Left renal pelvis (tissue), 4 donors: ENCODE results near the gene SLU7. TPM values are rescaled to one million over a fixed set of nuclear protein-coding genes. Genes with fewer than 3 reads are reported as not detected.

ENCODE experiments used
- DNase-seq, 4 donors: peaks; one replicate each; pipeline ENCODE4 v3.0.0-alpha.2; 2013; ENCODE audit warnings: low read depth in 4 of 4, low spot score in 3 of 4
- polyA plus RNA-seq, 4 donors: library from polyadenylated mRNA; unstranded; fragments of 120-200 nt; gene quantifications; one replicate each; pipeline ENCODE4 v1.2.1, GENCODE V29; 2013; ENCODE audit not compliant: insufficient read length in 4 of 4

SLU7 gene
- polyA plus RNA-seq, 4 donors, result 44.8 to 69.2 (median 65.6) TPM

DNA sequence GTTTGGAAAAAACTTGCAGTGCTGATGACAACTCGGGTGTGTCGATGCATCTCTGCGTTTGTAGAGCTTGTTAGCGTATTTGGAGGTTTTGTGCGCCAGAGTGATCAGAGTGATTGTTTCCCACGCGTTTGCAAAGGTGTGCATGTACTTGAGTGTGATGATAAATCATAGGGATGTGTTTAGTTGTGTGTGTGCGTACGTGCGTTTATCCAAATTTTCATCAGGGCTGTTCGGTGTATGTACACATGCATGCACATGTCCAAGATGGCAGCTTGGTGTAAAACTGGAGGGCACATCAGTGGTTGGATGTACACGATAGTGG is 48.2 kb downstream of the SLU7 start:
- no peak for DNase-seq

DNA sequence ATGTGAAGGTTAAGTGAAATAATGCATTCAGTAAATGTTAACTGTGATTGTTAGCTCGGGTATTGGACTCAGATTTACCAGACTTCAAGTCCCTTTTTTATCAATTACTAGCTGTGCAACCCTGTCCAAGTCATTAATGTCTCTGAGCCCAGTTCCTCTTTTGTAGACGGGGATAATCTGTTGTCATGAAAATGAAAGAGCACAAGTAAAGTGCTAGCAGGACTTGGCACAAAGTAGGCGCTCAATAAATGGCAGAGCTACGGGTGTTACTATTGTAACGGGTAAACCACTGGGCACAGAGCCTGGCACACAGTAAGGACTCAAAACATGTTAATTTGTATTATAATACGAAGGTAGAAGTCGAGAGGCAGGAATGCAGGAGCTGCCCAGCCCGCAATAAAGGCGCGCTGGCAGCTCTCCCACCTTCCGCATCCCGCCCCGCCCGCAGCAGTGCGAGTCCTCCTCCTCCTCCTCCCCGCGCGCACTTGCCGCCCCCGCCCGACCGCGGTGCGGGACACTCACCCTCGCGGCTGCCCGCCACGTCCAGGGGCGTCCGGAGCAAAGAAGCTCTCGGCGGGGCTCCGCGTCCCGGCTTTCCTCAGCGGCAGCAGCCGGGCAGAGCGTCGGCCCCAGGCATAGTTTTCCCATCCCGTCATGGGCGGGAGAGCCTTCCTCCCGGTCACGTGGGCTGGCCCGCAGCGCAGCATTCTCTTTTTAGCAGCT is 48.7 kb downstream of the SLU7 start, which contains the start of gene C1QTNF2:
C1QTNF2 (minus strand) TSS at position 637 of the 723 bp plus-strand sequence. CDS start 15,615 bp downstream, outside the sequence.
- DNase-seq, result peak in 3 of 4 donors; percentile 38 to 47 (median 40)

GRCh38 chr5:160367885-160368284 is 51.0 kb downstream of the SLU7 start:
- DNase-seq, result no peak

DNA sequence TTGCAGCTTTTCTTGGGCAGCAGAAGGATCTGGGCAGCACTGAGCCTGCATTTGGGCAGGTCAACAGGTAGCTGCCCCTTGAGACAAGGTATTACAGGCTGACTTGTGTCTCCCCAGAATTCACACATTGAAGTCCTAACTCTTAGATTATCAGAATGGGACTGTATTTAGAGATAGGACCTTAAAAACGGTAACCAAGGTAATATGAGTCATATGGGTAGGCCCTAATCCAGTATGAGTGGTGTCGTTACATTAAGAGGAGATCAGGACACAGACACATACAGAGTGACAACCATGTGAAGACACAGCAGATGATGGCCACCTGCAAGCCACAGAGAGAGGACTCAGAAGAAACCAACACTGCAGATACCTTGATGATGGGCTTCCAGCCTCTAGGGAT is 51.6 kb downstream of the SLU7 start:
- DNase-seq, result no peak

DNA sequence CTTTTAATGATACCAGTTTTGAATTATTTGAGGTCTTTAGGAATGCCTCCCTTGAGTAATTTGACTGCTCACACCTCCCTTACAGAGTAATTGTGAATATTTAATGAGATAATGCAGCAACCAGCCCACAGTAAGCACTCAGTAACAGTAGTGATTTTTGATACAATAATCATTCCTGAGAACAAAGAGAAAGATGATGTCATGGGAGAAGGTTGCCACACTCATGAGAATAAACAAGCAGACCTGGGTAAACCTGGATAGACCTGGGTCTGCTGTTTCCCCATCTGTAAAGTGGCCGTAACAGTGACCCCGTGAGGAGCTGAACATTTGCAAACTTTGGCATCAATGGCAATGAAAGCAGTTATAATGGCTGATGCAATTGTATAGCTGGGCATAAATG is 52.7 kb downstream of the SLU7 start:
- no peak for DNase-seq

- DNase-seq, result no peak
These were observed 55.1 kb downstream of the SLU7 start for GRCh38 chr5:160363660-160364395.

DNA sequence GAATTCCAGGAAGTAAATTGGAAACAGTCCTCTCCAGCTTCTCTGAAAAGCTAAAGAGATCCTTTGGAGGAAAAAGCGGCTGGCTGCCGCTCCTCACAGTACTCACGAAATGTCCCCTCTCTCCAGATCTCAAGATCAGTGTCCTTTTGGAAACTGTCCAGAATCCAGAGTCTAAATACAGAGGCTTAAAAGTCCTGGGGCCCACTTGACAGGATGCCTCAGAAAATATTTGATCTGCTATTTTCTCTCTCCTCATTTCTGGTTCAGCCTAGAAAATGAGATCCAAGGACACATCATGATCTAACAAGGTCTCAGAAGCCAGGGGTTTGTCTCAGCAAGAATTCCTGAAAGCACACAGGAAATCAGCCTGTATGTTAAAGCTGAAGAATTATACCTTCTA is 55.7 kb downstream of the SLU7 start:
- DNase-seq, result no peak

DNA sequence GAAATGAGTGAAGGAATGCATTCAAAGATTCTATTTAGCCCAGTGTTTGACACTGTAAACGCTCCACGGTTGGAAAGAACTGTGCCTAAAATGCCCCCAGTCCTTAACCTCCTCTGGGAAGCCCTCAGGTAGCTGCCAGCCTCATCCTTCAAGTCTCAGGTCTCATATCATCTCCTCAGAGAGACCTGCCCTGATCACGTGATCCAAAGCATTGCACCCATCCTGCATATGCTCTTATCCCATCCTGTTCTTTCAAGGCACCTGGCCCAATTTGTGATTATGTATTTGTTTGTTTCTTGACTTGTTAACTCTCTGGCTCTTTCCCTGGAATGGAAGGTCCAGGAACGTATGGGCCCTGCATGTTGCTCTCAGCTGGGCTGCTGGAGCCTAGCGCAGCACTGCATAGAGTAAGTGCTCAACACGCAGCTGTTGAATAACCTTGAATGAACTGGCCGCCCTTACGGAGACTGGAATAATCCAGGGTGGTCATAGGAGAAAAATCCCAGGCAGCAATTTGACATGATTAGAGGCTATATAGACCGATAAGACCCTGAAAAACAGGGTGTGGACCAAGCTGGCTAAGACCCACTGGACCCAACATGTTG is 57.2 kb downstream of the SLU7 start:
- DNase-seq, result no peak

GRCh38 chr5:160360310-160360709 is 58.6 kb downstream of the SLU7 start:
- DNase-seq, result no peak

DNA sequence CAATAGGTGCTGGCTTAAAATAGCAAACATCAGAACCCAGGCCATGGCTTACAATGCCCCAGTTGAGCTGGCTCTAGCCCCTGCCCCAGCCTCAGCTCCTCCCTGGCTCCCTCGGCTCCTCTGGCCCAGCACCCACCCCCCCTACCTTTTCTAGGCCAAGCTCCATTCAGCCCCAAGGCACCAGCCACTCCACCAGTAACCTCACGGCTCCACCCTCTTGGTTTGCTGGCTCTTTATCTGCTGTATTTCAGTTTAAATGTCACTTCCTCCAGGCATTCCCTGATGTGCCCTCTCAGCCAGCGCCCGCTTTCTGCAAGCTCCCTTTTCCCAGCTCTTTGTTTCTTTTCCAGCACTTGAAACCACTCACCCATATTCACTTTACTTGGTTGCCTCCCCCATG is 59.1 kb downstream of the SLU7 start:
- DNase-seq, result no peak

DNA sequence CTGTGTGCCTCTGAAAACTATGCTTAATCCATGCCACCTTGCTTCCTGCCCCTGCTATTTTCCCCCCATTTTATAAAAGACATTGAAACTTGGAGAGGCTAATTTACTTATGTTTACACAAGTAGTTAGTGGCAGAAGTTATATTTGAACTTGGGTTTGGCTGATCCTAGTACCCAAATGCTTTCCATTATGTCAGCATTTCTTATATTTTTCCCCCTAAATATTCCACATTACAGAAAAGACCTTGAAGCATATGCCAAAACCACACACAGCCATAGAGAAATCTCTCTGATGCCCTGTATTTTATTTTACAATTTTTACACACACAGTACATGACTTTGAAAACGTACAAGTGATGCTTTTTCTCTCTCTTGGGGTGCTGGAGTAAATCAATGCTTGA is 59.6 kb downstream of the SLU7 start:
- DNase-seq, result no peak

GRCh38 chr5:160357861-160358411 is 60.9 kb downstream of the SLU7 start:
- no peak for DNase-seq

GRCh38 chr5:160357394-160357793 is 61.5 kb downstream of the SLU7 start:
- no peak for DNase-seq

- DNase-seq, result no peak
These were observed 62.1 kb downstream of the SLU7 start for GRCh38 chr5:160356550-160357347.

GRCh38 chr5:160354666-160355065 is 64.2 kb downstream of the SLU7 start:
- DNase-seq, result no peak

GRCh38 chr5:160353379-160353778 is 65.5 kb downstream of the SLU7 start:
- DNase-seq, result no peak

GRCh38 chr5:160352308-160352707 is 66.6 kb downstream of the SLU7 start:
- no peak for DNase-seq
